Measurements from ENCODE around the gene CLEC3A.
"Not testable (repeated sequence)": the region's sequence is repeated elsewhere in the genome, so short reads cannot be mapped to it uniquely, and the experiment has no call there.

CLEC3A gene

DNA sequence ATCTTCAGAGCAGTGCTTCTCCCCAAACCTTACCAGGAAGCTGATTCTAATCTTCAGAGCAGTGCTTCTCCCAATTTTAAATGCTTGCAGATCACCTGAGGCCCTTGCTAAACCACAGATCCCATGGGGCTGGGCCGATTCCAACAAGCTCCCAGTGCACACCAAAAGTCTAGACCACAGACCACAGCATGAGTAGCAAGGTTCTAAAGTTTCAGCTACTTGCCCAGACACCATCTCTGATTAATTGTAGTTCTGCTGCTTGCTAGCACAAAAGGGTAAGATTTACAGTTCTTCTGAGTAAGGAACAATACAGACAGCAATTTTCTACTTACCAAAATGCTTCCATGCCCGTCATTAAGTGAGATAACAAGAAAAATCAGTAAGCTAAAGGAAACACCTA is 12.2 kb downstream of the CLEC3A start:
- DNase-seq: no peak

DNA sequence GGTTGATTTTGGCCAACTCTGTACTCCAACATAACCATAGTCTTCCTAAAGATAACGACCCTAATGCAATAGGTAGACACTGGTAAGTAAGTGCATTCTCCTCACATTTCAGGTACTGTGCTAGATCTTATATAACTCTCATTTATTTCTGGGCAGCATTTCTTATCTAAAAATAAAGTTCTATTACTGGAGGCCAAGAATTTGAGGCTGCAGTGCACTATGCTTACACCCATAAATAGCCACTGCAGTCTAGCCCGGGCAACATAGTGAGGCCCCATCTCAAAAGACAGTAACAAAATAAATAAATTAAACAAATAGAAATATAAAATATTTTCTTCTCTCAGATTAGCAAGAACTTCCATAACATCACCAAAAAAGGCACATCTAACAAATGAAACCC is 12.7 kb downstream of the CLEC3A start:
- DNase-seq: no peak

DNA sequence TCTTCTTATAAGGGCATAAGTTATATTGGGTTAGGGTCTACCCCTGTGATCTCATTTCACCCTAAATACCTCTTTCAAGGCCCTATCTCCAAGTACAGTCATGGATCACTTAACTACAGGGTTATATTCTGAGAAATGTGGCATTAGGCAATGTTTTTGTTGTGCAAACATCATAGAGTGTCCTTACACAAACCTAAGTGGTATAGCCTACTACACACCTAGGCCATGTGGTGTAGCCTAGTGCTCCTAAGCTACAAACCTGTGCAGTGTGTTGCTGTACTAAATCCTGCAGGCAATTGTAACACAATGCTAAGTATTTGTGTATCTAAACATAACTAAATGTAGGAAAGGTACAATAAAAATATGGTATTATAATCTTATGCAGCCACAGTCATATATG is 18.0 kb downstream of the CLEC3A start:
- DNase-seq: no peak

DNA sequence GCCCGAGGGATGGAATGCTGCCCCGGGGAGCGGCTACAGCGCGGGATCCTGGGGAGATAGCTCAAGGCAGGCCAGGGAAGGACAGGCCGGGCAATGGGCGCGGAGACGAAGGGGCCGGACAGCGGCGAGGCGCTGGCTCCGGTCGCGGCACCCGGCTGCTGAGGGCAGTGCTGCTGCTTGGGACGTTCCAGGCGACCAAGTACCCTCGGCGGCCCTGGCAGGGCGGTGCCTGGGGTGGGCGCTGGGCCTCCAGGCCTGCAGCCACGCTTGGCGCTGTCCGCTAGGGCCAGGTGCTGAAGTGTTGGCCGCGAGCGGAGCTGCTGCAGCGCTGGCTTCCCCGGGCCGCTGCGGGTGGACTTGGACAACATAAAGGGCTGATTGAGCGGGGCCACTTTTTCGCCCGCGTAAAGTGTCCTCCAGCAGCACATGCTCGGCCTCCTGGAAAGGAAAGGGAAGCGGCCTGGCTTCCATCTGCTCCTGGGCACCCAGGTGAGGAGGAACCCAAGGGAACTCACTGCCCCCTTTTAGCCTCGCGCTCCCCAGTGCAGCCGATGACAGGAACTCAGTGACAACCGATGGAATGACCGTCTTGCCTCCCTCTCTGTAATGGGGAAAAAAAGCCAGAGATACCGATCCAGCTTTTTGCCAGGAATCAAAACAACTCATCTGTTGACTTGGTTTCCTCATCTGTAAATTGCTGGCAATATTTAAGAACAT is 23.7 kb downstream of the CLEC3A start:
- DNase-seq: peak; percentile 3

DNA sequence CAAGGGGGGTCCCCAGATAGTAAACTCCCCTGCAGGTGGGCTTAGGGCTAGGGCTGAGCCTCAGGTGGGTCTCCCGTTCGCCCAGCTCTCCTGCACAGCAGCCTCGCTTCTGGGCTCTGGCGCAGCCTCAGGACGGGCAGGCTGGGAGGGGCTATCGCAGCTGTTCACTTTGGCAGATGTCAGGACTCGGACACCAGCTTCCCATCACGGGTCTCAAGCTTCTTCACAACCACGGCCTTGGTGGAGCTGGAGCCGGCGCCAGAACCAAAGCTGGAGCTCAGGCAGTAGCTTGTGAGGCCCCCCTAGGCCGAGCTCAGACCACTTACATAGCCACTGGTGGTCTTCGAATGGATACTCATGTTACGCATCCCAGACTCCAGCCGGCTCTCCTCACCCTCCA is 26.0 kb downstream of the CLEC3A start:
- DNase-seq: no peak

DNA sequence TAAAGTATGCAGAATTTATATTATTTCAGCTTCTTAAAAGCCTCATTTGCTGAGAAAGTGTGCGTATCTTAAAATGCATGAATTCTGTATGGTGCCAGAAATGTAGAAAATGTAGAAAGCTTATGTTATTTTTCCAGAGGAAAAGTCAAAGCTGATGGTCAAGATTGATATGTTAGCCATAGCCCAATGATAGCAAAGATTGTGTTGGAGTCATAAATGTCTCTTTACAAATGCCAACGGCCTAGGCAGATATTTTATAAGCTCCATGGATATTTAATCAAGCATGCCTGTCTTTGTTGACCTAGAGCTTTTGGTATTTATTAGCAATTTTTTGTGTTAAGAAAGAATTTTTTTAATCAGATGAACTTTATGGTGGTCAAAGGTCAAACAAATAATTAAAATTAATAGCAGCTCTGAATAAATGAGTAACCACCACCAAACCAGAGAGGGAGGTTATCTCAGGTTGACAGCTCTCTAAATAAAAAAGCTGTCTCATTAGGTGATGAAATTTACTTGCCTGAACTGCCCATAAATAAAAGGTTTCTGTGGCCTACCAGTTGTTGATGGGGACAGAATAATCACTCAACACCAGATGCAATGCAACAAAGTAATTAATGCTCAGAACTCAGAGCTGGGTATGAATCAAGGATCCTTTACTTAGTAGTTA is 28.5 kb downstream of the CLEC3A start:
- DNase-seq: no peak

DNA sequence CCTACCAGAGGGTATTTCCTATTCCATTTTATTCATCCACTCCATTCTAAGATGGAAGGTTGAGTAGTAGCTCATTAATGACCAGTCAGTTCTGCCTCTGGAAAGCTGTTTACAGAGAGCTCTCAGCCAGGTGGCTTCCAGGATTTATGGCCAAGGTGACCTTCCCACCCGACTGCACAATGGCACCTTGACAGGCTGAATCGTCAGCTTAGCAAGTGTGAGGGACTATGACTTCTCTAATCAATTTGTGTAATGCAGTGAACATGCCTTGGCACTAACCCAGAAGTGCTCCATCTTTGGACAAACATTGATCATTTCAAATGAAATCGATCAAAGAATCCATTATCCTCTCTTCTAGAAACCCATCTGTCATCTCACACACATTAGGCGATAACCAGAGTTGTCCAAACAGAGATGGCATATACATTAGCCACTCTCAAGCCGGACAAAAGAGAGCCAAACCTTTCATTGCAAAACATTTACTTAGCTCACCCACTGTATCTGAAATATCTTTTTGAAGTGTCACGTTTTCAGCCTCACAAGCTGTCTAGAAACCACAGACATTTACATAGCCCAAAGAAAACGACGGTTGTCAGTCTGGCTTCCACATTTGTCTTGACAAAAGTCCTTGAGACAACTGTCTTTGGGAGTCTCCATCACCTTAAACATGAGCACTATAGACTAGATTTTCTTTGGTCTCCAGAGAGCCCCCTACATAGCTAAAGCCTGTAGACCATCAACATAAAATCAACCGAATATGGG is 35.6 kb downstream of the CLEC3A start:
- no peak for DNase-seq

DNA sequence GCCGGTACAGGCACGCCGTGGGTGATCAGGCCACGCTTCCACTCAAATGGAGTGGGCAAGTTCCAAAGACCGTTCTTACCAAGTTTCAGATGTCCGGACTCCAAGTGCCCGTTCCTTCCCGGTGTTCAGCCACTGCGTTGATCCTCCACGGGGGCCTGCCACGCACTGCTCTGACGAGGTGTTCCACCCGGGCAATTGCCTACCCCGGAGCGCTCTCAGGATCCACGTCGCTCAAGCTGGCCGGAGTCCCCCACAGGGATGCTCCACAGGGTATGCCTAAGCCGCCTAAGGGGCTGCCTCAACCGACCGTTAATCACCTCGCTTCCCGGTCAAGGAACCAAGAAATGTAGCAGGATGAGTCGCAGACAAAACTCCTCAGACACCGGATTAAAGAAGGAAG is 37.5 kb downstream of the CLEC3A start:
- not testable (repeated sequence) for DNase-seq

DNA sequence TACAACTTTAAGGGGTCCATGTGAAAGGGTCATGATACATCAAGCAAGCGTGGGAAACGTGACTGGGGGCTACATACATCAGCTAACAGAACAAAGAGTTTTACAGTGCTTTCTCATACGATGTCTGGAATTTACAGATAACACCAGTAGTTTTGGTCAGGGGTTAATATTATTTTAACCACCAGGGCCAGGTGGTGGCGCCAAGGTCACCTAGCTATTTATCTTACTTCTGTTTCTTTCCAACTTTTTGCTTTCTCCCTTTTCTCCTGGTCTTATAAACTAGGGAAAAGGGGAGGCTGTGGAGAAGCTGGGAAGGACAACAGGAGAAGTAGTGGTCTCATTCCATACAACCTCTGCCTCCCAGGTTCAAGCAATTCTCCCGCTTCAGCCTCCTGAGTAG is 37.9 kb downstream of the CLEC3A start:
- no peak for DNase-seq

DNA sequence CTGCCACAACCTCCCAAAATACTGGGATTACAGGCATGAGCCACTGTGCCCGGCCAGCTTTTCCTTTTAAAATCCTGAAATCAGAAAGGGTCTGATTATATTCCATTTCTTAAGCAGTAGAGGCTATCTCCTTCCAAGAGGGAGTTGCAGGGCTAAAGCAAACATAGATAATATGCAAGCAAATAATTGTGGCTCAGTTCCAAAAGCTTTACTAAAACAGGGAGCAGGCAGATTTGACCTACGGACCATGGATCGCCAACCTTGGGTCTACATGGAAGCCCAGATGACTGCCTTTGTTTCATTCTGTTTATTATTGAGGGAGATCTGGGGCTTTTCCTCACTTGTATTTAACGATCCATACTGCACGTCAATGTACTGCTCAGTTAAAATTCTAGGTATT is 38.5 kb downstream of the CLEC3A start:
- no peak for DNase-seq

DNA sequence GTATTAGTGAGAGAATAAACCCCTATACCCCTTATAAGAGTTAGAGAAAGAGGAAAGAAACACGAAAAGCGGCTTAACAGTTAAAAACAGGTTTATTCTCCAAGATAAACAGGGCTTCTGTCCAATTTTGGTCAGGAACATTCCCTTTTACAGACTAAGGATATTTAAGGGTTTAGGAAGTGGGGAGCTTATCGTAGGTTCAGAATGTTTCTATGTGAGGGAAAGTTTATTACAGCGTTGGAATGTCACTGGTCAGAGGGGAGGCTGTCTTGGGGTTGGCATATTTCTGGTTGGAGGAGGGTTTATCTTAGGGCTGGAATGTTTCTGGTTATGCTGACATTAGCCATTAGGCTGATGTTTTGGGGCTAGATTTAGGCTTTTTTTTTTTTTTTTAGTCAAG is 43.0 kb downstream of the CLEC3A start:
- DNase-seq: no peak

DNA sequence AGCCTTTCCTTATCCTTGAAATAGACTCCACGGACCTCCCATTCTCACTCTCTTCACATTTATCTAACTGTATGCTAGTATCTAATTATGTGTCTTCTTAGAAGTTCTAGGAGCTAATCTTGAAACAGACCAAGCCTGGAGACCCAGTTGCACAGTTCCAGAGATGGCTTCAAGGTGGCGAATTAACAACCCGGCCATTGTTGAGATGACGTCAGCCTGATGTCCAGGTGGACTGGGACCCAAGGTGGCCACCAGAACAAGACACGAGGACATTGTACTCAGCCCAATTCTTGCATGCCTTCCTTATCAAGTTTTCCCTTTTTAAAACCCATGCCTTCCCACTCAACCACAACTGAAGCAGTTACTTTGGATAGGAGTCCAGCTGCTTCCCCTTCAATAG is 47.6 kb downstream of the CLEC3A start:
- DNase-seq: no peak

DNA sequence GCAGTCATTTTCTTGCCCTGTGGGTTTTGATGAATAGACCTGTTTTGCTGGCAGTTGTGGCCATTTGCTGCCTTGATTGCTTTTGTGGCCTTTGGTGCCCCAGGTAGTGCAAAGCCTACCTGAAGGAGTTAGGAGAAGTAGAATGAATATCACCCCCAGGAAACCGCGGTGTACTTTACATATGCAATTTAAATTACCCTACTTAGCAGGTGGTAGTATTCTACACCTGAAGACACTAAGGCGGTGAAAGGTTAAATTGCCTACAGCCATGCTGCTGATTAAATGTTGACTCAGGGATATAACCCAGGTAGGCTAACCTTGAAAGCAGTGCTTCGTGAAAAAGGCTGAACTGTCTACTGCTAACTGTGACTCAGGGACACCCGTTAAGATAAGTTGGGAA is 49.9 kb downstream of the CLEC3A start:
- no peak for DNase-seq

DNA sequence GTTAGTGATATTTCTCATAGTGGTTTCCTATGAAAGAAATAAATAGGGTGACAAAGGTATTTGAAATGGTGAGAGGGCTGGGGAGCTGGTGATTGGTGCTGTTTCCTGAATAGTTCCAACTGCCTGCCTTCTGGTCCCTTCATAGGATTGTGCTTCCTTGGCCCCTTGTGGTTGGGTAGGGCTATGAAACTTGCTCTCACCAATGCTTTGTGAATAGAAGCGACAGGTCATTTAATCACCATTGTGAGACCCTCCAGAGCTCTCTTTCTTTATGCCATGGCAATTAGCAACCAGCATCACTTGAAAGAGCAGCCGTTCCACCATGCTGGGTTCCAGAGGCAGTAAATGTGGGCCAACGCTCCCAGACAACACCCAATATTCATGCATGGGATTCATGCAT is 53.5 kb downstream of the CLEC3A start:
- DNase-seq: no peak

DNA sequence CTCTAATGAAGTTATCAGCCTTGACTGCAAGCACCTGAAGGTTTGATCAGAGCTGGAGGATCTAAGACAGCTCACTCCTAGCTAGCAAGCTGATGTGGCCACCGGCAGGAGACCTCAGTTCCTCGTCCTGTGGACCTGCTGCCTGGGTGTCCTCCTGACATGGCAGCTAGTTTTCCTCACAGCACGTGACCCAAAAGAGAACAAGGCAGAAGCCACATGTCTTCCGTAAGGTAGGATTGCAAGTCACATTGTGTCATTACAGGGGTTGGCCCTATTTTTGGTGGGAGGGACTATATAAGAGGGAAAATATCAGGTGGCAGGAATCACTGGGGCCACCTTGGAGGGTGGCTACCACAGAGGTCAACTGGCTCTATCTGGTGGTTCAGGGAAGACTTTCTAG is 59.0 kb downstream of the CLEC3A start:
- no peak for DNase-seq
